Erythroblast (primary cell): Measurements from ENCODE around the gene DDX50.

ENCODE experiments used
- GATA1 ChIP-seq: IDR thresholded peaks from 2 replicates; pipeline ENCODE4 v1.6.1; 2011; ENCODE audit warnings: low read depth, mild to moderate bottlenecking, control low read depth, low read length, moderate library complexity
- POLR2A ChIP-seq: IDR thresholded peaks from 2 replicates; pipeline ENCODE4 v1.6.1; 2011; ENCODE audit warnings: mild to moderate bottlenecking, low read length

- TF ChIP-seq POLR2A (no peak), GATA1 (no peak)
Observed at GRCh38 chr10:68957284-68957615, 56.1 kb downstream of the DDX50 start.
